Measurements from ENCODE around the gene TUG1. TPM values are rescaled to one million over a fixed set of nuclear protein-coding genes. Genes with fewer than 3 reads are reported as not detected.

Gene TUG1
- total RNA-seq, 1 donor = 88.1 TPM

DNA sequence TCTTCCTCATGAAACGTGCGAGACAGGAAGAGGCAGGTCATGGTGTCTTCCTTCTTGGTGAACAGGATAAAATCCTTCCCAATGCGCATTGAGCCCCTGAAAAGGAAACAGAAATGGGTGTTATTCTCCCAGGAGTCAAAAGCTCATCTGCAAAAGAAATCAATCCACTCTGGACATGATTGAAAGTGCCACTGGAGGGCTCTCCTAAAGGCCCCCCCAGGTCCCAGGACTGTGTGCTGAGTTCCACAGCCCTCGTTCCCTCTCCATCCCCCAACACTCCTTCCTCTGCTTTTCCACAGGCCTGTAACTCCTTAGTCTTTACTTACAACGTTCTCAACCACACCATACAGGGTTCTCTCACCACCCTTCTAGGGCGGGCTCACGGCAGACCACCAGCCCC, 22.7 kb upstream of the TUG1 start:
- no peak overlapping the region for H3K4me3 ChIP-seq (ENCODE audit: low read depth, low read length)
- no peak for DNase-seq (ENCODE audit: low read depth)
- TF ChIP-seq, protein P1, sequence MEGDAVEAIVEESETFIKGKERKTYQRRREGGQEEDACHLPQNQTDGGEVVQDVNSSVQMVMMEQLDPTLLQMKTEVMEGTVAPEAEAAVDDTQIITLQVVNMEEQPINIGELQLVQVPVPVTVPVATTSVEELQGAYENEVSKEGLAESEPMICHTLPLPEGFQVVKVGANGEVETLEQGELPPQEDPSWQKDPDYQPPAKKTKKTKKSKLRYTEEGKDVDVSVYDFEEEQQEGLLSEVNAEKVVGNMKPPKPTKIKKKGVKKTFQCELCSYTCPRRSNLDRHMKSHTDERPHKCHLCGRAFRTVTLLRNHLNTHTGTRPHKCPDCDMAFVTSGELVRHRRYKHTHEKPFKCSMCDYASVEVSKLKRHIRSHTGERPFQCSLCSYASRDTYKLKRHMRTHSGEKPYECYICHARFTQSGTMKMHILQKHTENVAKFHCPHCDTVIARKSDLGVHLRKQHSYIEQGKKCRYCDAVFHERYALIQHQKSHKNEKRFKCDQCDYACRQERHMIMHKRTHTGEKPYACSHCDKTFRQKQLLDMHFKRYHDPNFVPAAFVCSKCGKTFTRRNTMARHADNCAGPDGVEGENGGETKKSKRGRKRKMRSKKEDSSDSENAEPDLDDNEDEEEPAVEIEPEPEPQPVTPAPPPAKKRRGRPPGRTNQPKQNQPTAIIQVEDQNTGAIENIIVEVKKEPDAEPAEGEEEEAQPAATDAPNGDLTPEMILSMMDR (IDR thresholded peaks at IDR 0.05; ENCODE audit: insufficient read depth, low read depth, low read length) = no peak

DNA sequence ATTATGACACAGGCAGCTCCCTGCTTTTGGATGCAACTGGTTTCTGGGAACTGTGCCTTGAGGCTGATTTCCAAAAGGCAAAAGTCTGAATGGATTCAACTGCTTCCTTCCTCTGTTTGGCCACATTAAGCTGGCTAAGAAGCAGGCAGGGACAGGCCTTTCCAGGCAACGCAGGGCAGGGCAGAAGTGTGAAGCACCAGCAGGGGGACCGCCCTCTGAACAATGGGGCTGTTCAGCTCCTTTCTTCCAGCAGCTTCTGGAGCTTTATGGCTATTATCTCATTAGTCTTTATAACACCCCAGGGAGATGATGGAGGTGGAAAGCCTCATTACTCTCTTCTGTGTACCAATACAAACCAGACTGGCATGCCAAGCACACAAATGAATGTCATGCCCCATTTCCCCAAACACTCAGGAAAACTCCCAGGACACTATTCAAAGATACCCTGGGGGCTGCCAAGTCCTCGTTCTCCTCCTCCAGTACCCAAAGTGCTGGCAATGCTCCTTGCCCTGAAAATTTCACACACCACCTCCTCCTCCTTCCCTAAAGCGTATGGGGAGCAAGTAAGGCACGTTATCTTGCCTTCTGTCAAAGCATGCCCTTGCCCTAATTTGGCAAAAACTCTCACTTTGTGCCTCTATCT, 21.8 kb upstream of the TUG1 start:
- no peak overlapping the region for H3K4me3 ChIP-seq (ENCODE audit: low read depth, low read length)
- TF ChIP-seq, protein P1 (IDR thresholded peaks at IDR 0.05; ENCODE audit: insufficient read depth, low read depth, low read length) = no peak
- no peak for DNase-seq (ENCODE audit: low read depth)

DNA sequence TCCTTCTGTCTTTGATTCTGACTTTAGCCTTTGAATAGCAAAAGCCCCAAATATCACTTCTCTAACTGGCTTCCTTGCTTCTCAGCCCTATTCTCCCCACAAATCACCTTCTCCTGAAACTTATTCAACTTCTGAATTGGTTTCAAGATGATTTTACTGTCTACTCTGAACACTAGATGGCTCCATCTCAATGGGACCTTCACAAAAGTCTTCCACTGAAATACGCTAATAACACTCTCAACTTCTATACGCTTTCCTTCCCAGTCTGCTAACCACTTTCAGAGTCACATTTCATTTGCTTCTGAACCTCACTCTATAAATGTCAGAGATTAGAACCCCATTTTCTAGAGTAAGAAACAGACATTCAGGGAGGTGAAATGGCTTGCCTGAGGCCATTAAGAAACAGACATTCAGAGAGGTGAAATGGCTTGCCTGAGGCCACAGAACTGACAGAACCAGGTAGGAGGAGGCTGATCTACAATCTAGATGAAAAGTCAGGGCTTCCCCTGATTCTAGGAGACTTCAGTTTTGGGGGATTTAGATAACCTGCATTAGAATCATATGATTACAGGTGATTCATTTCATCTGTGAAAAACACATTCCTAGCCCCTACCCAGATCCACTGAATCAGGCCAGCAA, 21.1 kb upstream of the TUG1 start:
- no peak overlapping the region for H3K4me3 ChIP-seq (ENCODE audit: low read depth, low read length)
- peak; percentile 76 for DNase-seq (ENCODE audit: low read depth)
- TF ChIP-seq, protein P1 (IDR thresholded peaks at IDR 0.05; ENCODE audit: insufficient read depth, low read depth, low read length) = peak; percentile 65

DNA sequence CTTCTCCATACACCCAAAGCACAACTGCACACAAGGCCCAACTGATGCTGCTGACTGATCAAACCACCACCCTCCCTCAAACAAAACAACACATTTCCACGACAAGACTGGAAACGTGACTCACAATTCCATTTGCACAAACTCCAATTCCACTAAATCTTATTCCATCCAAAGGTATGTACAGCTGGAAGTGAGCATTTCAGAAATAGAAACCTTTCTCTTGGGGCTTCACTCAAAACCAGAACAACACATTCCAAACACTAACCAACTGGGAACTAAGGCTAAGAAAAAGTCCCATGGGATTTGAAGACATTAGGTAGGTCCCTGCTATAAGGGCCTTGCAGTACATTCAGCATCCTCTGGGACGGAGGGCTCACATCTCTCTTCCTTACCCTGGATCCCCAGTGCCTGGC, 20.1 kb upstream of the TUG1 start:
- TF ChIP-seq, protein P1 (IDR thresholded peaks at IDR 0.05; ENCODE audit: insufficient read depth, low read depth, low read length) = no peak
- peak; percentile 8 for DNase-seq (ENCODE audit: low read depth)
- no peak overlapping the region for H3K4me3 ChIP-seq (ENCODE audit: low read depth, low read length)

DNA sequence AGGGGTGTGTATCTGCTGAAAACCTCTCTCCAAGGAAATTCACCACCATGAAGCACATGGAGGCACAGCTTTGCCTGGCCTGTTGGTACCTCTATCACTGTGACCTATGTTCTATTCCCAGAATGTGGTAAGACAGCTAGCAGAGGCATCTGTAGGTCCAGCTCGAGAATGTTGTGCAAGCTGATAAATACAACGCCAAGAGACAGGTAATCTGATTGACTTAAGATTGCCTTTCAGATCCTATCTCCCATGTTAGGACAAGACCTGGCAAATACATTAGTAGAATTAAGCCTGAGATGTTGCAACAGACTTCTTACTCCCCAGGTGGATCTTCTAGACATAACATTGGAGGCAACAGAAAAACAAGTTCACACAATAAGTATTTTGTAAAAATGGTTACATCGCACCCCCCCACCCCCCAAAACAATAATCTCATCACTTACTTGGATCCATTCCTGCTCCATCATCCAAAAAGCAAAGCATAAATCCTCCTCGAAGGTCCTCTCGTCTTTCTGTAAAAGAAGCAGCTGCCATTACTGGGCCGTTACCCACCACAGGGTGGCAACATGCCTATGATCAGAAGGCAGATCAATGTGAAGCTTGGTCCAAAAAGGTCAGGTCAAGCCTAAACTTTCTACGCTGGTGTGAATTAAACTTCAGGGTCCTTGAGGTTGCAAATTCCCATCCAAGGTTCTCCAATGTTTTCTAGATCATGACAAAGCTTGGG, 19.0 kb upstream of the TUG1 start:
- no peak for DNase-seq (ENCODE audit: low read depth)
- H3K4me3 ChIP-seq (ENCODE audit: low read depth, low read length) = no peak overlapping the region
- TF ChIP-seq, protein P1 (IDR thresholded peaks at IDR 0.05; ENCODE audit: insufficient read depth, low read depth, low read length) = no peak

DNA sequence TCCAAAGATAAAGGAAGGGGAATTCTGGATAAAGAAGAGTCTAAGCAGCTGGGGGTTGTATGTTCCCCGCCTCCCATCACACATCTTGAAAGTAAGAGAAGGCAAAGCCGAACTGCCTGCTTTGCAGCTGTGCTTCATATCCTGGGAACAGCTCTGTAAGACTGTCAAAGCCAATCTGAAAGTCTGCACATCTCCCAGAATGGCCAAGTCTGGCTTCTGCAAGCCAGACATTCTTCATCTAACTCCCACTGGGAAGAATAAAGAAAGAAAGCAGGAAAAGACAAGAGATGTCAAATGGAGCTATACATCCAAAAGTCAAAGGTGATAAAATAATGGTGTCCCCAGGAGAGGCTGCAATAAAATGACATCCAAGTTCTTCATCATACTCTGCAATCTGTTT, 15.9 kb upstream of the TUG1 start:
- DNase-seq (ENCODE audit: low read depth) = no peak
- TF ChIP-seq, protein P1 (IDR thresholded peaks at IDR 0.05; ENCODE audit: insufficient read depth, low read depth, low read length) = no peak
- no peak overlapping the region for H3K4me3 ChIP-seq (ENCODE audit: low read depth, low read length)
